ENCODE measurements around the gene PLCG1.
"Not testable (repeated sequence)": the region's sequence is repeated elsewhere in the genome, so short reads cannot be mapped to it uniquely, and the experiment has no call there.

Gene PLCG1

GRCh38 chr20:41125530-41126457 lies 11.5 kb upstream of the PLCG1 start:
- DNase-seq, result no peak

DNA sequence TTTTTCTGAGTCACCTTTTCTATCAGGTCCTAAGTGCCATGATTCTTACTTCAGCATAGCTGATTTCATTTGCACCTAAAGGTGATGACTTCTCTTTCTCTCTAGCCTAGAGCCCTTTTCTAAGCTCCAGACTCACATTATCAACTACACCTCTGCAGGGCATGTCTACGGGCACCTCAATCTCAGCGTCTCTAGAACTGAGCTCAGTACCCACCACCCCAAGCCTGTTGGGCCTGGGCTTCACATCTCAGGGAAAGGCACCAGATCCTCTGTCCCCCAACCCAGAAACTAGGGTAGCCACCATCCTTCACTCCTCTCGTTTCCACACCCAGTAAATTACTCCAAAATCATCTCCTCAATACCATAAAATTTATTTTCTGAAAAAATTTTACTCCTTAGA lies 10.6 kb upstream of the PLCG1 start:
- DNase-seq, result no peak

DNA sequence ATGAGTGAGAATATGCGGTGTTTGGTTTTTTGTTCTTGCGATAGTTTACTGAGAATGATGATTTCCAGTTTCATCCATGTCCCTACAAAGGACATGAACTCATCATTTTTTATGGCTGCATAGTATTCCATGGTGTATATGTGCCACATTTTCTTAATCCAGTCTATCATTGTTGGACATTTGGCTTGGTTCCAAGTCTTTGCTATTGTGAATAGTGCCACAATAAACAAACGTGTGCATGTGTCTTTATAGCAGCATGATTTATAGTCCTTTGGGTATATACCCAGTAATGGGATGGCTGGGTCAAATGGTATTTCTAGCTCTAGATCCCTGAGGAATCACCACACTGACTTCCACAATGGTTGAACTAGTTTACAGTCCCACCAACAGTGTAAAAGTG lies 9.0 kb upstream of the PLCG1 start:
- DNase-seq, result not testable (repeated sequence)

DNA sequence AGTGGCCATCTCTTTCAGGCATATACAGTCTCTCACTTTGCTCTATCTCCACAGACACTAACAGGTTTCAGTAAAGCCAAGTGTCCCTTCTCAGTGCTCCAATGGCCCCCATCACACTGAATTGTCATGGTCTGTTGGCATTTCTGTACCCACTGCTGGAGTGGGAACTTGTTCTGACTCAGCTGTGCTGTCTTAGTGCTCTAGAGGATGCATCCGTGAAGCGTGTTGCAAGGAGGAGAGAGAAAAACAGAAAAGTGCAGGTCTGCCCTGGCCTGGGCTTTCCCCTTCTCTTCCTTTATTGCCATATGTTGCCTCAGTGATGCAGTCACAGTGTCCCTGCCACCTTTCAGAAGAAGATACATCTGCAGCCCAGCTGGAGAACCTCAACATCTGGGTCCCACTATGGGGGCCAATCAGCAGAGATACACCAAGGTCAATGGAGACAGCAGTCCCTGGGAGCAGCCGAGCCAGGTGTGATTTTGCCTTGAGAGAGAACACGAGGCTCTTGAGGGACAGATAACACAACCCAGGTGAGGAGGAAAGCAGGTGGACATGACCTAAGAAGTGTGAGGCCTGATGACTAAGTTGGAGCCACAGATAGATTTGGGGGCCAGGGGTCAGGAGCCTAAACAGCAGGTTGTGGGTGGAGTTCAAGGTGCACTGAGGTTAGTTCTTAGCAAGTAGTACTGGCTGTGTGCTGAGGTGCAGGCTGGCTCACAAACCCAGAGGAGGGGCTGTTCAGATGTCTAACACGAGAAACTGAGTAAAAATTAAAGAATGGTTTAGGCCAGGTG lies 5.6 kb upstream of the PLCG1 start:
- DNase-seq, result no peak

GRCh38 chr20:41132388-41132775 lies 5.0 kb upstream of the PLCG1 start:
- DNase-seq, result not testable (repeated sequence)

- DNase-seq, result no peak
Measured at GRCh38 chr20:41133709-41134361, 3.5 kb upstream of the PLCG1 start.

DNA sequence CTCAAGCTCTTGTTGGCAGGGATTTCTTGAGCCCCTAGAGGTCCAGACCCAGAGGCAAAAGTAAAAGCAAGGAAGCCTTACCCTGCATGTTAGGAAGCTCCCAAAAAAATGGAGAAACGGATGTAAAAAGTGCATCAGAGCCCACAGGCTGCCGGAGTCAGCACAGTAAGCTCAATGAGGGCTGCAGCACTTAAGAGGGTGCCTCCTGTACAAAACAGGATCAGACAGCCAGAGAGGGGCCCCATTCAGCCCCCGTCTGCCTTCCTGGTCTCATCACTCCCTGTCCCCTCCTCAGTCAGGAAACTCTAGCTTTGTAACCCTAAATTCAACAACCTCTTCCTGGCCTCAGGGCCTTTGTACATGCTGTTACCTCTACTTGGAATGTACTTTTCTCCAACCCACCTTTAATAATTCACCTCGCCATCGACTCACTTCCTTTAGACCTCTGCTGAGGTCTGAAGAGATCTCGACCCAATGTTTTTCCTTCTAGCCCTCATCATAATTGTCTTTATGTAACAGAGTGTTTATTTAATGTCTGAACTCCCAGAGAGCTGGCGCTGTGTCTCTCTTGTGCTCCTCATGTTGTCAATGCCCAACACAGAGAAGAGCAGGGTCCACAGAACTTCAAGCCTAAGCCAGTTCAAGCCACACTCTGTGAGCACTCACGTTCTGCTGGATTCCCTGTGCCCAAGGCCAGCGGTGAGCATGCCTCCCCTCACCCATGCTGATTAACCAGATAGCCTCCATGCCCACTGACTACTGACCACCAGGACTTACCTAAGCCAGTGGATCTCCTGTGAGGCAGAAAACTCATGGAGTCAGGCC lies 2.8 kb upstream of the PLCG1 start:
- no peak for DNase-seq

- peak; percentile 20 for DNase-seq
Measured at GRCh38 chr20:41135187-41135887, 2.0 kb upstream of the PLCG1 start.

GRCh38 chr20:41135888-41136679 lies 1.3 kb upstream of the PLCG1 start:
- no peak for DNase-seq

GRCh38 chr20:41137614-41138474 lies 501 bp downstream of the PLCG1 start:
- DNase-seq, result no peak

DNA sequence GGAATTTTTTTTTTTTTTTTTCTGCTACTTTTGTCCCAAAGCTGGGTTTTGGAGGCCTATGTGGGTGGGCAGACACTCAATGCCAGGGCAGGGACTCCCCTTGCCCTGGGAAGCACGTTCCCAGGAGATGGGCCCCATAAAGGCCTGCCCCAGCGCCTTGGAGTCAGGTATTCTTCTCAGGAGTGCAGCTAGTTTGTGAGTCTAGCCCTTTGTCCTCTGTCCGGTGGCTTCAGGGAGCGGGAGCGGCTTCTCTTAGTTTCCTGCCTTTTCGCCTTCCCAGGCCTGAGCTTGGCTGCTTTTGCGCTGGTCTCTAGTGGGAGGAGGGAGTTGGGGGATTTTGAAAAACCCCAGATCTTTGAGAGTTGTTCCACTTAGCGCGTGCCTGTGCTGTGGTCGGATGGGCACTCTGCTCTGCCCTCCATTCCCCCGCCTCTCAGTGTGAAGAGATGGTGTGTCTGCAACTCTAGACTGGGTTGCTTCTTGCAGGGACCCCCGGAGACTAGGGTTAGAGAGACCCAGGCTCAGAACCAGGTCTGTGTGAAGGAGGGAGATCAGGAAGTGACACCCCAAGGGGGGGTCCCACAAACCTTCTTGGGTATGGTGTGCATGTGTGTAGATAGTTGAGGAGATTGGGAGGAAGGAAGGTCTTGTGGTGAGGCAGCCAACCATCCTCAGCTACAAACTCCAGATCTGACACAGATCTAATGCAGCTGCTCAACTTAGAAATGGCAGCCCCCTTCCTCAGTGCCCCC lies 1.3 kb downstream of the PLCG1 start:
- no peak for DNase-seq

- no peak for DNase-seq
Measured at GRCh38 chr20:41139227-41140093, 2.1 kb downstream of the PLCG1 start.

DNA sequence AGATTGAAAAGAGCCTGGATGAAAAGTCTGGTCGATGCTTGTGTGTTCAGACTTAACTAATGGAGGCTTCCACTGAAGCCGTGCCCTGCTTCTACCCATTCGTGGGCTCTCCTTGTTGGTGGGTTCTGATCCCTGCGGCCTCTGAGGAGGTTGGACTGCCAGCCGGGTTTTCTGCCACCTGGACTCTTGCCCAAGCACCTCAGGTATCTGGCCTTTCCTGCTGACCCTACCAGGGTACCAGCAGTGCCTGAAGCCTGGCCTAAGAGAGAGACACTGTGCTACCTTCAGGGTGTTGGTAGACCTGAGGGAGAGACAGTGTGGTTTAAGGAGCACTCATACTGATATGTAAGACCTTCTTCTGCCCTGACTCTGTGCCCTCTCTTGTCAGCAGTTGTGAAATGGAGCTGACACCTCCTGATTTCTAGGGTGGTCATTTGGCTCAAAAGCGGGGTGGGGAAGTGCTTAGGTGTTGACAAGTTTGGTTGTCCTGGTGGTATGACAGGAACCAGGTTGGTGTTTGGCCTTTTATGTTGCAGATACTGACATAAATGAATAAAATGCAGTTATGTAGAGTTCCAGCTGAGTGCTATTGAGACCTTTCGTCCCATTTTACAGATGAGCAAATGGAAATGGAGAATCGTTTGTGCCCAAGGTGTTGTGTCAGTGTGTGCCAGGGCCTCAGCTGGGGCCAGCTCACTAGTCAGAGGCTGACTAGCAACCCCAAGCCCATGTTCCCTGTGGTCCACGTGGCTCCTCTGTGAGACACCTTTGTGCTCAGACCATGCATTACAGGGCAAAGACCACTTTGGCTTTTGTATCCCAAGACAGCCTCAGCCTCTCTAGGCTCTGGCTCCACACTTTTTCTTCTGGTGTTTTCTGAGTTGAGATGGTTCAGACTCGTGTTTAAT lies 3.1 kb downstream of the PLCG1 start:
- no peak for DNase-seq

- no peak for DNase-seq
Measured at GRCh38 chr20:41141153-41141815, 3.9 kb downstream of the PLCG1 start.

GRCh38 chr20:41142245-41142644 lies 4.9 kb downstream of the PLCG1 start:
- no peak for DNase-seq

DNA sequence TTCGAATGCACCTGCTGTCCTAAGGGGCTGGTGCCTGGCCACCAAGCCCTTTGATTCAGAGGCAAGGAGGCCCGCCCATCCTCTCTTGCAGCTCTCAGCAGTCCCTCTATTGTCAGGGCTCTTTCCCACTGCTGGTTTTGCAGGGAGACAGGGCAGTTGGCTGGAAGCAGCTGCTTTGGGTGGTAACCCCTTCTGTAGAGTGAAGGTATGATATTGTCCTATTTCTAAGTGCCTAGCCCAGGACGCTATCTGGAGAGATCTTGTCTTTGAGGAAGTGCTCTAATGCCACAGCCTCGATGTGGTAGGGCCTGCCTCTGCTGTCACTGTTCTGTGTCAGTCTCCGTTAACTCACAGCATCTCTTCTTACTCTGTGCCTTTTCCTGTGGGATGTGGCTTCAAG lies 5.6 kb downstream of the PLCG1 start:
- DNase-seq, result no peak

- DNase-seq, result no peak
Measured at GRCh38 chr20:41143354-41143753, 6.0 kb downstream of the PLCG1 start.

All from NCI-H1048 (cell line).